ENCODE results near the gene BUD23. TPM values are rescaled to one million over a fixed set of nuclear protein-coding genes. Genes with fewer than 3 reads are reported as not detected.

Gene BUD23
- total and polyA plus RNA-seq, 9 of the 15 experiments (the other 6 are each of a cell fraction or from before 2014, with no cell fraction given), result 79.5 to 270 (median 150) TPM

GRCh38 chr7:73738612-73739386 is 55.4 kb downstream of the BUD23 start, which contains the start of gene ABHD11 (continued):
- TF ChIP-seq MTF1 (CRISPR knock-in tag; IDR thresholded peaks at IDR 0.05; ENCODE audit: borderline replicate concordance) (no peak; the same call in 1 of the 2 replicates), CCNT2 (IDR thresholded peaks at IDR 0.05; ENCODE audit: borderline replicate concordance, extremely low read depth, insufficient read length, low read depth, low read length) (peak; percentile 86), ZNF707 (CRISPR knock-in tag; conservative IDR thresholded peaks at IDR 0.05) (0 out of 2 replicates have a peak, but pooled peaks have one; percentile 8), SFPQ (IDR thresholded peaks at IDR 0.05; ENCODE audit: low read depth, low read length) (no peak), KDM2B (CRISPR knock-in tag; IDR thresholded peaks at IDR 0.05) (peak; percentile 92), TCF7 (IDR thresholded peaks at IDR 0.05; ENCODE audit: borderline replicate concordance) (no peak; the same call in 1 of the 2 replicates), ZNF449 (CRISPR knock-in tag; IDR thresholded peaks at IDR 0.05) (peak; percentile 39; the same call in 1 of the 2 replicates), STAG1 (CRISPR knock-in tag; IDR thresholded peaks at IDR 0.05; ENCODE audit: borderline replicate concordance) (no peak), MCM2 (IDR thresholded peaks at IDR 0.05; ENCODE audit: low read depth) (no peak), FOXK1 (CRISPR knock-in tag; IDR thresholded peaks at IDR 0.05; ENCODE audit: borderline replicate concordance) (no peak), GATA2 (CRISPR knock-in tag; IDR thresholded peaks at IDR 0.05) (no peak), DEAF1 (CRISPR knock-in tag; IDR thresholded peaks at IDR 0.05) (0 out of 2 replicates have a peak, but pooled peaks have one; percentile 9), THRAP3 (IDR thresholded peaks at IDR 0.05; ENCODE audit: borderline replicate concordance) (no peak), TCF7L2 (IDR thresholded peaks at IDR 0.05; ENCODE audit: low read depth, low read length) (no peak; the same call in 1 of the 2 replicates), SP1 (CRISPR knock-in tag; IDR thresholded peaks at IDR 0.05) (peak; percentile 96), ZNF740 (CRISPR knock-in tag; IDR thresholded peaks at IDR 0.05) (0 out of 2 replicates have a peak, but pooled peaks have one; percentile 54), ZNF740 (tag; IDR thresholded peaks at IDR 0.05) (no peak), ZBTB34 (CRISPR knock-in tag; IDR thresholded peaks at IDR 0.05) (no peak), ZNF324 (CRISPR knock-in tag; IDR thresholded peaks at IDR 0.05) (peak; percentile 58), EHMT2 (IDR thresholded peaks at IDR 0.05) (no peak)
